GM12875 (cell line): Measurements from ENCODE around the gene SLC7A7.

ENCODE experiments used
- H3K4me3 ChIP-seq: one replicate; pipeline ENCODE4 v1.5.1; 2011; ENCODE audit warnings: low read depth, low read length, control low read depth
- CTCF ChIP-seq: IDR thresholded peaks from 2 replicates; pipeline ENCODE4 v1.5.1; 2011; ENCODE audit warnings: low read depth, mild to moderate bottlenecking, control low read depth, inconsistent platforms, low read length, moderate library complexity, borderline replicate concordance; ENCODE audit not compliant: insufficient read depth

Gene SLC7A7

DNA sequence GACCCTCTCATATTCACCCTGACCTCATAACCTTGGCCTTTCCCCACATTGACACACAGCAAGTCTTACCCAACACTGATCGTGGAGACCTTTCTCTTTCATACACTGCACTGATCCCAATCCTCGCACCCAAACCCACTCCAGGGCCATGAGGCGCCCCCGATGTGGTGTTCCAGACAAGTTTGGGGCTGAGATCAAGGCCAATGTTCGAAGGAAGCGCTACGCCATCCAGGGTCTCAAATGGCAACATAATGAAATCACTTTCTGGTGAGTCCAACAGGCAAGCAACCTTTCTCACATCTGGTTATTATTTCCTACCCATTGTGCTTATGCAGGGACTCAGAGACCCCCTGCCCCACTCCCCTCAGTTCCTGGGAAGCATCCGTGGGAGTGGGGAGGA lies 26.5 kb upstream of the SLC7A7 start:
- no peak overlapping the region for H3K4me3 ChIP-seq
- TF ChIP-seq CTCF: no peak

- no peak overlapping the region for H3K4me3 ChIP-seq
- TF ChIP-seq CTCF: no peak
Observed at GRCh38 chr14:22841311-22841710, 26.1 kb upstream of the SLC7A7 start.

DNA sequence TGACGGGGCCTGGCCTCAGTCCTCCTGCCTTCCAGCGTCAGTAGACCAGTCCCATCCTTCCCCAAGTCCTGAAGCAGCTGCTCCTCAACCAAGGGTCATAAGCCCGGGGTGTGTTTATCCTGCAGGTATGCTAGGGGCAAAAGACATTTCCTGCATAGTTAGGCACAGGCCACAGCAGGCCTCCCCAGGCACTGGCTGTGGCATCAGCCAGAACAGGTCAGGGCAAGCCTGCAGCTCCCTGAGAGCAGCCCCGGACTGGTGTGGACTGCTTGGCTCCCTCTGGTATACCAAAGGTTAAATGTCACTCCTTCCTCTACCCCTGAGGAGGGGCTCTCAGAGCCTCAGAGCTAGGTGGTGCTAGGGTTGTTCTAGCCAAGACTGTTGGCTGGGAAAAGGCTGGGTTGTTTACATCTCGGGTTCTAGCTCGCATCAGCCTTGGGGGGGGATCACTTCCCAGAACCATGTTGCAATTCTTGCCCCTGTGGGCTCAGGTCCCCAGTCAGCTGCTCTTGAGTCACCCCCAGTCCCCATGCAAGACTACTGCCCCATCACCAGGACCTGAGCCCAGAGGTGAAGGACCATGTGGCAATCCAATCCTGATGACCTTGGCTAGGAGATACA lies 24.0 kb upstream of the SLC7A7 start:
- no peak overlapping the region for H3K4me3 ChIP-seq

DNA sequence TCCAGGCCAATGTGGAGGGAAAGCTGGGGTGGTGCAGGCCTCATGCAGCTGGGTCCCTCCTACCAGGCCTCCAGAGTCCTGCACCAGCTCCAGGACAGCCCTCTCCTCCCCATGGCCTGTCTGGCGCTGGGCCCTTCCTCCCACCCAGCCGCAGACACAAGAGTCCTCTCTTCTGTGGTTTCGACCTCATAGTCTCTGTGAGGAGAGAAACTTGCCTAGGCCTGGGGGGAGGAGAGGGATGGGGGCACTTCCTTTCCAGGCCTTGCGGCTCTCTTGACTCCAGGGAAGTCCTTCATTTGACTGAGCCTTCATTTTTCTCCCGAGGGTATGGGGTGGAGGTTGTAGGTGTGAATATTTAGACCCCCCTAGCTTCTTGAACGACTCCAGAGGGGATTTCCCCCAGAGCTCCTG lies 23.4 kb upstream of the SLC7A7 start:
- no peak overlapping the region for H3K4me3 ChIP-seq
- TF ChIP-seq CTCF: no peak

More for the DNA sequence above, 24.0 kb upstream of the SLC7A7 start:
- no peak for TF ChIP-seq CTCF

GRCh38 chr14:22837750-22838538 lies 22.7 kb upstream of the SLC7A7 start:
- TF ChIP-seq CTCF: no peak
- H3K4me3 ChIP-seq: no peak overlapping the region

- no peak overlapping the region for H3K4me3 ChIP-seq
- no peak for TF ChIP-seq CTCF
Observed at GRCh38 chr14:22837114-22837749, 22.0 kb upstream of the SLC7A7 start.
